ENCODE data around the gene GNB3.

Gene GNB3

DNA sequence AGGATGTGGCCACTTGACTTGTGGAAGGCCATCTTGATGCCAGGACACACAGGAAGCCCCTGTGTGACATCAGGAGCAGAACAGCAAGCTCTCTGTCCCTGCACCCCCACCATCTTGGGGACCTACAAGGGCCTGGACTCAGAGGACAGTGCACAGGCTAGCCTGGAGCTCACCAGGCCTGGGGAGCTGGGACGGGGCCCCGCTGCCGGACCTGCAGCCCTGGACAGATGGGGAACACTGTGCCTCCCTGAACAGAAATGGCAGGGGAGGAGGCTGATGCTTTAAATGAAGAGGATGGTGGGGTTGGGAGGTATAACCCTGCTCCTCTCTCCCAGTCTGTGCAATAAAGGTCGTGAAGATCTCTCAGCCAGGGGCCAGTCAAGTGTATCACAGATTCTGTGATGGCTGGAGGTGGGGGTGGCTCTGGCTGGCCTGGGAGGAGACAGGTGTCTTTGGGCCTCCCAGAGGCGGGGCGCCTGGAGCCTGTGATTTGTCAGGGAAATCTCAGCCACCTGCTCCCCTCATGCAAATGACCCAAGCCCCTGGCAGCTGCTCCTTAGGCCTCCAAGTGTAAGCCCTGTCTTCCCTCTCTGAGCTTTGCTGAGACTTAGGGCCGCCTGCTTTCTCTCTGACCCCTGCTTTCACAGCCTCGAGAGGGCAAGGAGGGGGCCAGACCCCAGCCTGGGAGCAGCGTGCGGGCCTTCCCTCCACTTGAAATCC is 1.1 kb upstream of the GNB3 start:
- no peak for DNase-seq

DNA sequence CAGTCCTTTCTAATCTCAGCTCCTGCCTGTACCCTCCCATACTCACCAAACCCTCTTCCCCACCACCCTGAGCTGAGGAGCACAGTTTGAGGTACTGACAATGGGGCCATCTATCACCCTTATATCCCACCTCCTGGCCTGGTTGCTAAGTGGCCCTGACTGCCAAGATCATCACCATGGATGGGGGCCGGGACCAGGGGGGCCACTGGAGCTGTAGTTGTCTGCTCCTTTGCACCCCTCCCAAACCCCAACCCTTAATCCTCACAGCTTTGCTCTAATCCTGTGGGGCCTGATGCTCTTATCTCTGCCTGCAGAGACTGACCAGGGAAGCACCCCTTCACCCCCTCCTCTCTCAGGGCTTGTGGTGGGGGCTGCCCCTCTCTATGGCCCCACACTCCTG is 395 bp upstream of the GNB3 start:
- no peak for DNase-seq

DNA sequence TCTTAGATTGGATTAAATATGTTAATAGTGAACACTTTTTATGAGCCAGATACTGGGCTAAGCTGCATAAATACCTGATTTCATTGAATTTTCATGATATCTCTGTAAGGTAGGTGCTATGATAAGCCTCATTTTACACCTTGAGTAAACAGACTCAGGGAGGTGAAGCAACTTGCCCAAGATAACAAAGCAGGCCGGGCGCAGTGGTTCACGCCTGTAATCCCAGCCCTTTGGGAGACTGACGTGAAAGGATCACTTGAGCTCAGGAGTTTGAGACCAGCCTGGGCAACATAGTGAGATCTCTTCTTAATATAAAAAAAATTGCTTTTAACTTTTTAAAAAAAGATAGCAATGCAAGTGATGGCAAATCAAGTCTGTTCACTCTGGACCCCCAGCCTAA is 1.4 kb downstream of the GNB3 start:
- no peak for DNase-seq

DNA sequence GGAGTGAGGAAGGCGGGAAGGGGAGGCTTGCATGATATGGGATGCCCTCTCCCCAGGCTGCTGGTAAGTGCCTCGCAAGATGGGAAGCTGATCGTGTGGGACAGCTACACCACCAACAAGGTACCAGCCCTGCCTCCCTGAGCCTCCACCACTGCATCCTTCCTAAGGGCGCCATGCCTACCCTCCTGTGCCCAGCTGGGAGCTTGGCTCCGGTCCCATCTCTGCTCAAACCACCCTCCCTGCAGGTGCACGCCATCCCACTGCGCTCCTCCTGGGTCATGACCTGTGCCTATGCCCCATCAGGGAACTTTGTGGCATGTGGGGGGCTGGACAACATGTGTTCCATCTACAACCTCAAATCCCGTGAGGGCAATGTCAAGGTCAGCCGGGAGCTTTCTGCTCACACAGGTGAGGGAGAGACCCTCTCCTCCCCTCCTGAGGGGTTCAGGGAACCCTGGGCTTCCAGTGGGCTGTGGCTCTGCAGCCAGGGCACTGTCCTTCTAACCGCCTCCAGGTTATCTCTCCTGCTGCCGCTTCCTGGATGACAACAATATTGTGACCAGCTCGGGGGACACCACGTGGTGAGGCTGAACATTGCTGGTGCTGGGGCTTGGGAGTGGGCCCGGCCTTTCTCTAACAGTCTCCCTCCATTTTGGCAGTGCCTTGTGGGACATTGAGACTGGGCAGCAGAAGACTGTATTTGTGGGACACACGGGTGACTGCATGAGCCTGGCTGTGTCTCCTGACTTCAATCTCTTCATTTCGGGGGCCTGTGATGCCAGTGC is 2.6 kb downstream of the GNB3 start:
- DNase-seq, result no peak

DNA sequence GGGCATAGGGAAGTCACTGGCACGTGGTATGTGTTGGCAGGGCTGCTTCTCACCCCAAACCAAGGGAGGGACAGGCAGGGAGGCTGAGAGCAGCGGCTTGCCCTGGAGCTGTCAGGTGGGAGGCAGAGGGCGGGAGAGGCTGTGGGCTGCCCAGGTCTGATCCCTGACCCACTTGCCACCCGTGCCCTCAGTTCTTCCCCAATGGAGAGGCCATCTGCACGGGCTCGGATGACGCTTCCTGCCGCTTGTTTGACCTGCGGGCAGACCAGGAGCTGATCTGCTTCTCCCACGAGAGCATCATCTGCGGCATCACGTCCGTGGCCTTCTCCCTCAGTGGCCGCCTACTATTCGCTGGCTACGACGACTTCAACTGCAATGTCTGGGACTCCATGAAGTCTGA is 4.7 kb downstream of the GNB3 start:
- no peak for DNase-seq

DNA sequence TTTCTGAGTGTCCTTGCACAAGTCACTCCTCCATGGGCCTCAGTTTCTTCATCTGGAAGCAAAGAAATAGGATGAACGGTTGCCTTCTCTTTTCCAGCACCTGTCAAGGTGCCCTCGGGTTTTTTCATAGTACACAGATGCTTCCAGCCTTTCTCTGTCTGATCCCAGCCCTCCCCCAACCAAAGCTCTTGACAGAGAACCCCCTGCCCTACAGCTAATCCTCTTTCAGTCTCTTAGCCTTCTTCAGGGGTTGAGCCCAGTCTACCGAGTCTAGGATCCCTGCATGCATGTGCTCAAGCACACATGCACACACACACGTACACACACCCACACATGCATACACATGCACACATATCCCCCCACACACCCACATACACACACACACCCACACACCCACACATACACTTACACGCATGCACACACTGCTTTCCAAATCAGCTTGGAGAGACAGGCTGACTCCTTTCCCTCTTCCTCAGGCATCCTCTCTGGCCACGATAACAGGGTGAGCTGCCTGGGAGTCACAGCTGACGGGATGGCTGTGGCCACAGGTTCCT is 5.7 kb downstream of the GNB3 start:
- no peak for DNase-seq

DNA sequence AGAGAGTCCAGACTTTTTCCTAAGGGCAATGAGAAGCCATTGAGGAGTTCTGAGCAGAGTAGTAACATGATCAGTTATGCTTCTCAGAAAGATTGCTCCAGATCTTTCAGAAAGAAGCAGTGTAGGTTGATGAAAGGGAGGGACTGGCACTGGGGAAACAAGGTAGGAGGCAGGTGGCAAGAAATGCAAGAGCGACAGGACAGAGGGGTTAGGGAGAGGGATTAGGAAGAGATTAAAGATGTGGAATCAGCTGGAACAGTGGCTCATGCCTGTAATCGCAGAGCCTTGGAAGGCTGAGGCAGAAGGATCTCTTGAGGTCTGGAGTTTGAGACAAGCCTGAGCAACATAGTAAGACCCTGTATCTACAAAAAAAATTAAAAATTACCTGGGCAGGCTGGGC is 7.0 kb downstream of the GNB3 start:
- no peak for DNase-seq

DNA sequence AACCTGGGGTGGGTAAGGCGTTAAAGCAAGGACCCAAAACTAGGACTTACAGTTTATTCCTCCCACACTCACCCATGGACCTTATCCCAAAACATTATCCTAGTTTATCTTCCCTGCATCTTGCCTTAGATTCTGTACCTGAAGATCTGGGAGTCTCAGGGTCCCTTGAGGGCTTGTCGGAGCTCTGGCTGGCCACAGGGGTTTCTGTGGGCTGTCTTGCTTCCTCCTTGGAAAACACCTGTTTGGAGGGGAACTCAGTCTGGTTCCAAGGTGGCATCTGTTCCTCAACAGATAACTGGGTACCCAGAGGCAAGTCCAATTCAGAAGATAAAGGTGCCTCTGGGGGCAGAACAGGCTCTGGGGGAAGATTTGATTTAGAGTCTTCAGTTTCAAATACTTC is 8.7 kb downstream of the GNB3 start:
- no peak for DNase-seq

DNA sequence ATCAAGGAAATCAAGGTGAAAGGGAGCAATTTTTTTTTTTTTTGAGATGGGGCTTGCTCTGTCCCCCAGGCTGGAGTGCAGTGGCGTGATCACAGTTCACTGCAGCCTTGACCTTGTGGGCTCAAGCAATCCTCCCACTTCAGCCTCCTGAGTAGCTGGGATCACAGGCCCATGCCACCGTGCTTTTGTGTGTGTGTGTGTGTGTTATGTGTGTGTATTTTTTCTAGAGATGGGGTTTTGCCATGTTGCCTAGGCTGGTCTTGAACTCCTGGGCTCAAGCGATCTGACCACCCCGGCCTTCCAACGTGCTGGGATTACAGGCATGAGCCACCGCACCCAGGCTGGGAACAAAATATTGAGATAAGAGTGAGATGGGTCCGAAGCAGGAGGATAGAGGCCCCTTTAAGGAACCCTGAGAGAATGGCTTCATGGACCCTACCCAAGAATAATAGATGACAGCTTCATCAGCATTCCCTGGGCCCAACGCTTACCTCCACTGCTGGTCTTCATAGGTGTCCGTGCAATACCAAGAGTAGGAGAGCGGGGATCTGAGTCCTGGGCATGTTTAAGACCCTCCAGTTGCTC is 9.3 kb downstream of the GNB3 start:
- DNase-seq, result no peak

DNA sequence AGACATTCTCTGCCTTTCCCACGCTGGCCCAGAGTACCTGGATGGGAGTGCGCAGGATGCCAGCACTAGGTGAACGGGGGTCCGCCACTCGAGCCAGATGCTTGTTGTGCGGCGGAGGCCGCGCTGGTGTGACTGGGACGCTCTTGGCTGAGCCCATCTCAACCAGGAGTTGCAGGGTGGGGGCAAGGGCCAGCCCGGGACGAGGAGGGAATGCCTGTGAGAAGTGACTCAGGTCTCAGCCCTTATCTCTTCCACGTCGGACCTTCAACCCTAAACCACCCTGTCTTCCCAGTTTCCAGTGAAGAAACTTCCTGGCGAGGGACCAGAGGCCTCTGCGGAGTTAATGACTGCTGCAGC is 10.0 kb downstream of the GNB3 start:
- DNase-seq, result no peak

DNA sequence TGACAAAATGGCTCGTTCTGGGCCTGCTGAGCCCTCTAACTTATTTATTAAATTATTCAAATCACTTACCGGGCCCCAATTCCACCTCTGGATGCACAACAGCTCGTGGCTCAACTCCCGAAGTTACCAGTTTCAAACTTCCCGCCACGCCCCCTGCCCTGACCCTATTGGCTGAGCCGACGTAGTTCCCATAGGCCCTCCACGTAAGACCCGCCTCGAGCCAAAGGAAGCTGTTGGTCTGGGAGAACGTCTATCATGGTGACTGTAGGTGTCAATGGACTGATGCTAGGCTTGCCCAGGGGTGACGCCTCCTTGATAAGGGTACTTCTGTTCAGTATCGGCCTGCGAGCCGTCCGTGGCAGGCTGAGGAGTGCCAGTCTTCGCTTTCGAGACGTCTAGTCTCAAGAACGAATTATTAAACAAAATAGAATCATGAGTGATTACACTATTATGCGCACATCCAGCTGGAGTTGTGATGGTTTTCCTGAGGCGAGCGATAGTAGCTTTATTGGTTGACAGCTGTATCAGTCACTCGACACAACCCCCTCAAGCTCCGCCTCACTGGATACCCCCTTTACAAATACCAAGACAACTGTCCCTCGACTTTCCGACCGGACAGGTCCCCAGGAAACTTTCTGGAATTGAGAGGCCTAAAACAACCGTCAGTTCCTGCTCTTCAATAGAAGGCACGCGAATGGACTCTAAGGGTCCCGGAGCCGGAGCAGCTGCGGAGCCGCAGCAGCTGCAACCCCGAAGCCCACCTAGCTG is 10.6 kb downstream of the GNB3 start, which contains the start of gene CDCA3:
Gene CDCA3 (minus strand): TSS at position 134 of the 768 bp plus-strand sequence. CDS start 334 bp downstream, outside the sequence.
- DNase-seq, result peak; percentile 98

DNA sequence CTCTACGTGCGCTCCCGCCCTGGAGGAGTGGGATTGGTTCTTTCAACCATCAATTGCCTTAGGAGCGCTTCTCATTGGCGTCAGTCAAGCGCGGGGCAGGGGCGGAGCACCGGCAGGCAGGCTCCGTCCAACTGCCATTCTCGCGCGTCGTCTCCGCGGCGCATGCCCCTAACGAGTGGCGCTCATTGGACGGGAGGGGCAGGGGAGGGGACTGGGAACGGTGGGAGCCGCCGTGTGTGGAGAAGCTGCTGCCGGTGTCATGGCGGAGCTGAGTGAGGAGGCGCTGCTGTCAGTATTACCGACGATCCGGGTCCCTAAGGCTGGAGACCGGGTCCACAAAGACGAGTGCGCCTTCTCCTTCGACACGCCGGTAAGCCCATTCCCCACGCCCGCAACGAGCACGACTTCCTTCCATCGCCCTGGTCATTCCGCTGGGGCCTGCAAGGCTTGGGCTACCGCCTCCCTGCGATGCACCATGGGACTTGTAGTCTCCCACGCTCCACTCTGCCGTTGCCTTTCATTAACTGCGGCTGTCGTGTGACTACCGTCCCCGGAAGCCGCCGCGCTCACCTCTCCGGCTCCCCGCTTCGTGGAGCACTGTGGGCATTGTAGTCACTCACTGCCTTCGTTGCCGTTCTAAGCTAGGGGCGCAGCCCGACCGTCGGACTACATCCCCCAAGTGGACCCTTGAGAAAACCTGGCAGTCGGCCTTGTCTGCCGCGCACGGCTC is 11.4 kb downstream of the GNB3 start, which contains the start of gene USP5:
Gene USP5 (plus strand): TSS at position 230 of the 730 bp plus-strand sequence. CDS start 30 bp downstream, at position 260.
- peak; percentile 99 for DNase-seq

DNA sequence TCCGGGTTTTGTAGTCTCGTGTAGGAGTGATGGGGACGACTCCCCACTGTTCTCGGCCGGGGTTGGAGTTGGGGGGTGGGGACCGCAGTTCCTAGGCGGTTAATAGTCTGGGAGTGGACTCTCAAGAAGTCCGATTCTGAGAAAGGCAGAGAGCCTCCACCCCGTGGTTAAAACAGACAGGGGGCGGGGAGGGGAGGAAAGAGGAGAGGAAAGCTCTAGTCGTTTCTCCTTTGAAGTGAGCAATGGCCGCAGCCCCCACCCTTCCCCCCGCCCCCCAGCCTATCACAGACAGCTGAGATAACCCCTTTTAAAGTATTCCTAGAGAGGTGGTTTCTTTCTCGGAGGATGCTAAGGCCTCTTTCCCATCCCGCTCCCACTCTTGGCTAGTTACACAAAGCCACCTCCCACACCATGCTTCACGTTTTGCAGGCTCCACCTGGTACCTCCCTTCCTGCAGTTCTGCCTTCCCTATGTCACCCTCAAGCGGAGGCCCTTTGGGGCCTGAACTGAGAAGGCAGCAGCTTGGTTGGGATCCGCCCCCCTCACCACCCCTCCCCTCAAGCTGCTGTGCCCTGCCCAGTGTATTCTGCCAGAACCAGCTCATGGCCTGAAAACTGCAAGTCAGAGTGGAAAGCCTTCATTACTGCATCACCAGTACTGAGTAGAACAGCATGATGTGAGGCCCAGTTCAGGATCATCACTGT is 12.1 kb downstream of the GNB3 start:
- peak; percentile 87 for DNase-seq

DNA sequence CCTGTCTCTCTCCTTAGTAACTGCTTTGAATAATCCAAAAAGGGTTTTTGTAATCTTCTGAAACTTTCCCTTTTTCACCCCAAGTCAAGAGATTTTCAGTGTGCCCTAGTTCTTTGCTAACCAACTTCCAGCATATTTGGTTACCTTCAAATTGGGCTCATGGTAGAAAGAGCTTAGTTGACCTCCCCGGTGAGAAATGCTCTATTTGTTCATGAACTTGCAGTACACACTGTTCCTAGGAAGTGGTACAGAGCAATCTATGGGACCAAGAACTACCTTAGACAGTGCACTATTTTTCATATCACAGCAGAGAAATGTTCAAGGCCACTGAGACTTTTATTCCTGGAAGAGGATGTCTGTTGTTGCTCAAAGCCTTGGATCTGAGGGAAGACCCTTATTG is 12.9 kb downstream of the GNB3 start:
- DNase-seq, result no peak

DNA sequence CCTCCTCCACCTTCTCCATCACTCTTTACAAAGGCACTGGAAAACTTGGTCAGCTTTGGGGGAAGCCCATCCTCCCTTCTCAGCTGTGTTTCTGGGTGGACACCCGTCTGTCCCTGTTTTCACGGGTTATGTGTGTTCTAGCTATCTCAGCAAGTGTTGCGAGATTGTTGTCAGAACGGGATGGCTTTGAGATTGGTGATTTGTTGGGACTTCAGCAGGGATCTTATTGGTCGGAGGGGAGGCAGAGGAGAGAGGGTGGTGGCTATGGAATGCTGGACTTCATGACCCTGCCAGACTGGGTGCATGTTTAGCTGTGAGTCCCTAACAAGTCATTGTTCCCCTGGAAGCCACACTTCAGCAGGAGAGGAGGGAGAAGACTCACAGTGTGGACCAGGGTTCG is 13.3 kb downstream of the GNB3 start:
- DNase-seq, result no peak

DNA sequence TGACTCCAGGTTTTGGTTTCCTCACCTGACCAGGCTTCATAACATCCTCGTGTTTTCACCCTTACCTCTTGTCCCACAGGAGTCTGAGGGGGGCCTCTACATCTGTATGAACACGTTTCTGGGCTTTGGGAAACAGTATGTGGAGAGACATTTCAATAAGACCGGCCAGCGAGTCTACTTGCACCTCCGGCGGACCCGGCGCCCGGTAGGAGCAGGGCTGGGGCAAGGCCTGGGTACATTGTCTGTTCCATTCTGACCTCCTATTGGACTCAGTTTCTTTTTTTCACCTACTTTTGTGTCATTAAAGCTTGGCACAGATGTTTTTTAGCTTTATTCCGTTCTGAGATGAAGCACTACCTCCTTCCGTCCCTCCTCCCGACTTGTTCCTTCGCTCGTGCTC is 14.6 kb downstream of the GNB3 start:
- DNase-seq, result no peak

DNA sequence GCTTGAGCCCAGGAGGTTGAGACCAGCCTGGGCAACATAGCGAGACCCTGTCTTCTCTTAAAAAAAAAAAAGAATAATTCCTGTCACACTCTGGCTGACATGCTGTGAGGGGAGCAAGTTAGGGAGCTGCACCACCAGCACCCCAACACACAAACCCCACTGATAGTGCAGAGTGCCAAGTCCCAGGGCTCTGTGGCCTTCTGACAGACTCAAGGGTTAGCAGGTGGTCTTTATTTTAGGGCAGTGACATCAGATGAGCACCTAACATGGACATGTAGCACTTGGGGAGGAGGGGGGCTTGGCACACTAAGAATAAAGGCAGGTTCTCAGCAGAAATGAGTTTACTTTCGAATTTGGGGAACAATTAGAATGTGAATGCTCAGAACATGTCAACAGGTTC is 18.1 kb downstream of the GNB3 start:
- no peak for DNase-seq

DNA sequence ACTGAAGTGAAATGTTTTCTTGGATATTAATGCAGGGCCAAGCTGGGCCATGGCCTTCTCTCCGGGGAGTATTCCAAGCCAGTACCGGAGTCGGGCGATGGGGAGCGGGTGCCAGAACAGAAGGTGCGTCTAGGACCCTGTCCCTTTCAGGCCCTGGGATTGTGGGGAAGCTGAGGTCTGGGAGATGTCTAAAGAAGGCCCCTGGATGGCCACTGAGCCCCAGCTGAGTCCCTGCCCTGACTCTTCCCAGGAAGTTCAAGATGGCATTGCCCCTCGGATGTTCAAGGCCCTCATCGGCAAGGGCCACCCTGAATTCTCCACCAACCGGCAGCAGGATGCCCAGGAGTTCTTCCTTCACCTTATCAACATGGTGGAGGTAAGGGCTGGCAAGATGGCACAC is 19.4 kb downstream of the GNB3 start:
- DNase-seq, result no peak

DNA sequence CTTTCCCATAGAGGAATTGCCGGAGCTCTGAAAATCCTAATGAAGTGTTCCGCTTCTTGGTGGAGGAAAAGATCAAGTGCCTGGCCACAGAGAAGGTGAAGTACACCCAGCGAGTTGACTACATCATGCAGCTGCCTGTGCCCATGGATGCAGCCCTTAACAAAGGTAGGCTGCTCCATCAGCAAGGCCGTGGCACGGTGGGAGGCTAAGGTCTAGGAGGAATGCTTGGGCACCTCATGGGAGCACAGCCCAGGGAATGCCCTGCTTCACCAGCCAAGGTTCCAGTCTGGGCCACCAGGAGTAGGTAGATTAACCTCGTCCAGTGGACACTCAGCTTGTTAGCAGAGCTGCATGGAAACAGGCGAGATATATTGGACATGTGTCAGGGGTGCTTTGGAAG is 20.2 kb downstream of the GNB3 start:
- no peak for DNase-seq

DNA sequence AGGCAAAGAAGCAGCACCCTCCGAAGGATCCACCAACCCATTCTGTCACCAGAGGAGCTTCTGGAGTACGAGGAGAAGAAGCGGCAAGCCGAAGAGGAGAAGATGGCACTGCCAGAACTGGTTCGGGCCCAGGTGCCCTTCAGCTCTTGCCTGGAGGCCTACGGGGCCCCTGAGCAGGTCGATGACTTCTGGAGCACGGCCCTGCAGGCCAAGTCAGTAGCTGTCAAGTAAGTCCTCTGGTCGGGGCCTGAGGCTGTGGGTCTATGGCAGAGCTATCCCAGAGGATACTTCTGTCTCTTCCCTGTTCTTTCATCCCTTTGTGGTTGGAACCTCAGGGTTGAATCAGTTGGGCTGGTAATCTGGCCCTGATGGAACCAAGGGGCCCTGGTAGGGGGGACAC is 20.7 kb downstream of the GNB3 start:
- DNase-seq, result no peak

DNA sequence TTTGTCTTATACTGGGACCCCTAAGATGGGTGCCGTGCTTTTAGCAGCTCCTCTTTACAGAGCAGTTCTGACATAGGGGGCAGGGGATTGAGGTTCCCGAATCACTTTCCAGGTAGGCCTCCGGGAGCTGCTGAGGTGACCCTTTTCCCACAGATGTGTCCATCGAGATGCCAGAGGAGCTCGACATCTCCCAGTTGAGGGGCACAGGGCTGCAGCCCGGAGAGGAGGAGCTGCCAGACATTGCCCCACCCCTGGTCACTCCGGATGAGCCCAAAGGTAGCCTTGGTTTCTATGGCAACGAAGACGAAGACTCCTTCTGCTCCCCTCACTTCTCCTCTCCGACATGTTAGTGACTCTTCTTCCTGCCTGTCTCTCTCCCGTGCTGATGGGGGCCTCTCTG is 22.3 kb downstream of the GNB3 start:
- no peak for DNase-seq
